Left lung (tissue), 10 donors: ENCODE data around the gene FERD3L. TPM values are rescaled to one million over a fixed set of nuclear protein-coding genes. Genes with fewer than 3 reads are reported as not detected.

Experiments used
- ATAC-seq: fragments of 200-7000 bp; cut with Tn5 transposase; one replicate; pipeline ENCODE4 v1.9.1; 2020; ENCODE audit warnings: moderate library complexity
- DNase-seq, 4 donors: peaks; one replicate each; pipeline ENCODE4 v3.0.0-alpha.2; 2013 to 2020
- H3K27ac ChIP-seq, 2 donors: fragments of 200-600 bp; sonication (generic) in 1 of 2; one replicate each; pipeline versions ENCODE4 v1.5.0 to v1.8.0; 2020 to 2021
- H3K27me3 ChIP-seq, 2 donors: fragments of 200-600 bp; sonication (generic) in 1 of 2; one replicate each; pipeline versions ENCODE4 v1.5.0 to v1.8.0; 2020 to 2021
- H3K36me3 ChIP-seq, 2 donors: fragments of 200-600 bp; sonication (generic) in 1 of 2; one replicate each; pipeline versions ENCODE4 v1.5.0 to v1.8.0; 2020 to 2021
- H3K4me1 ChIP-seq, 2 donors: fragments of 200-600 bp; one replicate each; pipeline ENCODE4 v1.8.0; 2021
- H3K4me3 ChIP-seq, 2 donors: fragments of 200-600 bp; sonication (generic) in 1 of 2; one replicate each; pipeline versions ENCODE4 v1.5.0 to v1.8.0; 2020 to 2021; ENCODE audit warnings: mild to moderate bottlenecking in 1 of 2
- H3K9me3 ChIP-seq, 2 donors: fragments of 200-600 bp; sonication (generic) in 1 of 2; one replicate each; pipeline versions ENCODE4 v1.5.0 to v1.8.0; 2020 to 2021
- CTCF ChIP-seq, 2 donors: fragments of 200-600 bp; sonication (generic) in 1 of 2; IDR thresholded peaks; one replicate each; pipeline versions ENCODE4 v1.5.0 to v1.8.0; 2021; ENCODE audit warnings: antibody characterized with exemption in 2 of 2
- intact Hi-C, 2 donors: fragments of 100-400 bp; cut with DNase I; formaldehyde crosslinking; loops; one replicate each; pipeline versions ENCODE4 v1.11.2 to v1.14.2; 2022
- polyA plus RNA-seq, 6 donors: library from polyadenylated mRNA; unstranded; fragments of 120-200 nt; gene quantifications; one replicate each; pipeline ENCODE4 v1.2.1, GENCODE V29; 2013; ENCODE audit not compliant: insufficient read length in 6 of 6
- total RNA-seq, 2 donors: library from RNA; stranded (reverse); fragmentation: NEBNext Ultra II Directional; extraction: Animal tissue kit (Norgen Biotek cat#: 25700); gene quantifications; one replicate each; pipeline ENCODE4 v1.2.1, GENCODE V29; 2021
- donor health status: DM: no; HTN: yes; CAD: no.
- donor health status: DM: no; HTN: no; CAD: no.

FERD3L gene
- total and polyA plus RNA-seq, 8 donors = not detected

- Histone ChIP-seq H3K27ac (no peak overlapping the region), H3K4me1 (peaks cover 5 to 17% of the 10 kb centered on the region in 2 donors), H3K36me3 (no peaks in the 10 kb centered on the region), H3K27me3 (peaks cover 96 to 100% of the 10 kb centered on the region in 2 donors), H3K4me3 (no peak overlapping the region), H3K9me3 (no peaks in the 10 kb centered on the region)
- DNase-seq = no peak
- intact Hi-C loops = no loop called here
- no peak for TF ChIP-seq CTCF (IDR thresholded peaks at IDR 0.05)
- no peak for ATAC-seq
Observed at GRCh38 chr7:19109000-19109946, 35.9 kb downstream of the FERD3L start.

GRCh38 chr7:19107356-19108146, 37.7 kb downstream of the FERD3L start:
- ATAC-seq (peak; percentile 31), DNase-seq (peak in 2 of 4 donors; percentile 35 to 68)
- H3K27ac ChIP-seq = no peak overlapping the region

DNA sequence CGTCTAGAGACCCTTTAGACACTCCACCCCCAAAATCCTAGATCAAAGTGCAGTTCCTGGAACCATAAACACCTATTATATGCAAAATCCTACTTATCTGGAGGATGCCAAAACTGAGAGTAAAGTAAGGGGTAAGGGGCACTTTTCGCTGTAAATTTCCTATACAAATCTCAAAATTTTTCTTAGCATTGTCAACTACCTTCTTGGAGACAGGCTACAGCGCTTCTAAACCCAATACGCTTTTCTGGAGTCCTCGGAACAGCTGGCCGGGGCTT, 38.2 kb downstream of the FERD3L start:
- Histone ChIP-seq H3K27ac (no peak overlapping the region), H3K36me3 (no peaks in the 10 kb centered on the region), H3K27me3 (peaks cover 88 to 100% of the 10 kb centered on the region in 2 donors), H3K4me1 (peaks cover 5 to 14% of the 10 kb centered on the region in 2 donors), H3K9me3 (no peaks in the 10 kb centered on the region), H3K4me3 (no peak overlapping the region)
- no peak for DNase-seq
- intact Hi-C loops = no loop called here
- ATAC-seq = no peak
- TF ChIP-seq CTCF (IDR thresholded peaks at IDR 0.05) = no peak

More at GRCh38 chr7:19107356-19108146, 37.7 kb downstream of the FERD3L start:
- H3K36me3 ChIP-seq = no peaks in the 10 kb centered on the region
- intact Hi-C loops = no loop called here
- peak overlapping the region; percentile 7 to 9 for H3K4me3 ChIP-seq
- TF ChIP-seq CTCF (IDR thresholded peaks at IDR 0.05) = no peak
- H3K27me3 ChIP-seq = peaks cover 93 to 100% of the 10 kb centered on the region in 2 donors
- no peaks in the 10 kb centered on the region for H3K9me3 ChIP-seq
- H3K4me1 ChIP-seq = peaks cover 5 to 17% of the 10 kb centered on the region in 2 donors

DNA sequence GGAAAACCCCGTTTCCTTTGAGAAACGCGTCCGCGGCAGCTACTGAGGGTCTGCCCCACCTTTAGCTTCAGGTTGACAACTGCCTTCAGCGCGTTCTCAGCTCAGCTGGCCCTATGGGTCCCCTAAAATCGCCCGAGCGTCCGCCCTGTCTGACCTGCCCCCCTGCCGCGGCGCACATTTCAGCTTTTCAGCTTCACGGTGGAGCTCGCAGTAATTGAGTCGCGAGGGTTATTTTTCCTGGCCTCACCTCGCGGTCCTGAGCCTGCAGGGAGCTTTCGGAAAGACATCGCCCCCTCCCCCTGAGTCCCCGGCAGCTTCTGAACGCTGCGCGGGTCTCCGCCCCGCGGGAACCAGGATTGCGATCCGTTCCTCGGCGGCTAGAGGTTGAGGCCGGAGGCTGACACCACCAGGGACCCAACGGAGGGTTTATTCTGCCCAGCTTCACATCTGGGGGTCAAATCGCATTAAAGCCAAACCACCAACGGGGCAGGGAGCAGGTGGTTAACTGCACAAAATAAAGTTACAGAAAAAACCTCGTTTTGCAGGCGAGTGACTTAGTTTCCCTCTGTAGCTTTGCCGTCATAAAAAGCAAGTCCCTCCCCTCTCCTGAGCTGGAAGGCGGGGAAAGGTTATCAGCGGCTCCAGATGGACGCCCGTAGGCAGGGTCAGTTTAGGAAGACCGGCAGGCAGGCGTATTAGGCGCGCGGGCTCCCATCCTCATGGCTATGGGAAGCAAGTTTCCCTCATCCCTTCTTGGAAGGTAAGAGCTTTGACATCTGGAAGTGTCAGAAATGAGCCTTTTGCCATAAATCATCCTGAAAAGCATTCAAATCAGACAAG, 38.8 kb downstream of the FERD3L start:
- DNase-seq (peak in 1 of 4 donors; percentile 42), ATAC-seq (no peak)
- H3K27me3 ChIP-seq = peaks cover 83 to 100% of the 10 kb centered on the region in 2 donors
- H3K4me3 ChIP-seq = no peak overlapping the region
- H3K27ac ChIP-seq = no peak overlapping the region
- H3K9me3 ChIP-seq = no peaks in the 10 kb centered on the region
- peaks cover 5 to 14% of the 10 kb centered on the region in 2 donors for H3K4me1 ChIP-seq
- intact Hi-C loops = no loop called here
- no peaks in the 10 kb centered on the region for H3K36me3 ChIP-seq
- TF ChIP-seq CTCF (IDR thresholded peaks at IDR 0.05) = no peak
